HG03108 (cell line): ENCODE data around the gene MBTPS1.
A peak's percentile ranks its signal among the peaks of the same experiment; 100 is the strongest.

Experiments used
- ATAC-seq: cut with Tn5 transposase; IDR thresholded peaks from one replicate; pipeline ENCODE4 v1.9.1; 2021; ENCODE audit warnings: moderate library complexity; ENCODE audit not compliant: unreplicated experiment

Gene MBTPS1

GRCh38 chr16:84014570-84015327, 102.0 kb downstream of the MBTPS1 start:
- ATAC-seq = no peak

GRCh38 chr16:84013787-84014569, 102.8 kb downstream of the MBTPS1 start:
- ATAC-seq = peak; percentile 71

- ATAC-seq = no peak
Measured at GRCh38 chr16:84009282-84009681, 107.5 kb downstream of the MBTPS1 start.

GRCh38 chr16:84007965-84008364, 108.8 kb downstream of the MBTPS1 start:
- ATAC-seq = no peak

- ATAC-seq = no peak
Measured at GRCh38 chr16:84007520-84007919, 109.2 kb downstream of the MBTPS1 start.

GRCh38 chr16:84005391-84005790, 111.4 kb downstream of the MBTPS1 start:
- ATAC-seq = no peak

GRCh38 chr16:84004442-84004841, 112.3 kb downstream of the MBTPS1 start:
- no peak for ATAC-seq
